PC-3 (cell line): Measurements from ENCODE around the gene TAS2R46. TPM values are rescaled to one million over a fixed set of nuclear protein-coding genes. Genes with fewer than 3 reads are reported as not detected.
"Not testable (repeated sequence)": the region's sequence is repeated elsewhere in the genome, so short reads cannot be mapped to it uniquely, and the experiment has no call there.

Experiments used
- ATAC-seq: fragments of 200-7000 bp; cut with Tn5 transposase; 2 replicates; pipeline ENCODE4 v1.9.1; 2020; ENCODE audit warnings: mild to moderate bottlenecking, moderate library complexity
- BruUV-seq: library from RNA; stranded (reverse); fragments of 400-500 nt; replicated peaks from 2 replicates; lab custom pipeline; 2021; lab: Mats Ljungman, UMichigan
- CTCF ChIA-PET: fragments of 300-600 bp; sonication (Branson Sonifier 250); formaldehyde crosslinking; loops from one replicate; lab custom pipeline; 2022; ENCODE audit warnings: antibody characterized with exemption; lab: Charles Lee
- POLR2A ChIA-PET: fragments of 300-600 bp; sonication (Branson Sonifier 250); formaldehyde crosslinking; loops from one replicate; lab custom pipeline; 2022; ENCODE audit warnings: antibody characterized with exemption; ENCODE audit not compliant: unreplicated experiment; lab: Charles Lee
- DNase-seq: peaks from one replicate; pipeline ENCODE4 v3.0.0-alpha.2; 2015
- H2AFZ ChIP-seq: fragments of 300-600 bp; sonication (generic); 2 replicates; pipeline ENCODE4 v1.6.0; 2016; ENCODE audit warnings: antibody characterized with exemption, low read length
- H3F3A ChIP-seq: fragments of 300-600 bp; sonication (generic); one replicate; pipeline ENCODE4 v1.6.0; 2017; ENCODE audit warnings: antibody characterized with exemption, low read length, control low read depth, mild to moderate bottlenecking; ENCODE audit not compliant: unreplicated experiment
- H3K27ac ChIP-seq: fragments of 300-600 bp; sonication (generic); 2 replicates; pipeline ENCODE4 v1.5.1; 2016; ENCODE audit warnings: mild to moderate bottlenecking, low read length
- H3K27me3 ChIP-seq: fragments of 300-600 bp; sonication (generic); 2 replicates; pipeline ENCODE4 v1.6.1; 2016; ENCODE audit warnings: low read length, mixed read lengths
- H3K36me3 ChIP-seq: fragments of 300-600 bp; sonication (generic); 2 replicates; pipeline ENCODE4 v1.6.1; 2016; ENCODE audit warnings: low read depth, mixed run types, low read length, mixed read lengths
- H3K4me1 ChIP-seq: fragments of 300-600 bp; sonication (generic); 2 replicates; pipeline ENCODE4 v1.5.1; 2016; ENCODE audit warnings: low read length; ENCODE audit not compliant: insufficient read depth
- H3K4me2 ChIP-seq: fragments of 300-600 bp; sonication (generic); 2 replicates; pipeline ENCODE4 v1.6.0; 2016; ENCODE audit warnings: low read length
- H3K4me3 ChIP-seq: fragments of 300-600 bp; sonication (generic); 2 replicates; pipeline ENCODE4 v1.5.1; 2016; ENCODE audit warnings: mild to moderate bottlenecking, low read length, mixed read lengths
- H3K79me2 ChIP-seq: fragments of 300-600 bp; sonication (generic); 2 replicates; pipeline ENCODE4 v1.6.1; 2017; ENCODE audit warnings: low read length, mixed read lengths
- H3K9ac ChIP-seq: fragments of 300-600 bp; sonication (generic); 2 replicates; pipeline ENCODE4 v1.6.0; 2016; ENCODE audit warnings: mild to moderate bottlenecking, low read length
- H3K9me2 ChIP-seq: fragments of 300-600 bp; sonication (generic); replicated peaks from 2 replicates; pipeline ENCODE4 v1.6.1; 2016; ENCODE audit warnings: mixed run types, low read length, mixed read lengths
- H3K9me3 ChIP-seq: fragments of 300-600 bp; sonication (generic); 2 replicates; pipeline ENCODE4 v1.6.1; 2016; ENCODE audit warnings: low read length, mixed read lengths
- H4K20me1 ChIP-seq: fragments of 300-600 bp; sonication (generic); 2 replicates; pipeline ENCODE4 v1.6.1; 2016; ENCODE audit warnings: low read length, mixed read lengths
- CTCF ChIP-seq: fragments of 300-600 bp; sonication (generic); conservative IDR thresholded peaks from 2 replicates; pipeline ENCODE4 v1.5.1; 2017; ENCODE audit warnings: antibody characterized with exemption, low read depth, mild to moderate bottlenecking, low read length
- EZH2 ChIP-seq: fragments of 300-600 bp; sonication (generic); IDR thresholded peaks from one replicate; pipeline ENCODE4 v1.6.1; 2017; ENCODE audit warnings: antibody characterized with exemption, mild to moderate bottlenecking, low read length; ENCODE audit not compliant: unreplicated experiment
- EZH2phosphoT487 ChIP-seq: fragments of 300-600 bp; sonication (generic); IDR thresholded peaks from 2 replicates; pipeline ENCODE4 v1.6.1; 2018; ENCODE audit warnings: mild to moderate bottlenecking, antibody characterized with exemption, low read length, borderline replicate concordance
- intact Hi-C: fragments of 100-400 bp; cut with micrococcal nuclease; formaldehyde crosslinking; loops from 2 replicates; pipeline ENCODE4 v1.9.0; 2023
- total RNA-seq: library from RNA; depleted of rRNA; stranded (reverse); fragments of >200 nt; gene quantifications from 2 replicates; pipeline ENCODE4 v1.2.3, GENCODE V29; 2014

Gene TAS2R46
- total RNA-seq, 1 experiment from 2014 or later: 0.36 TPM

- no peak overlapping the region for H2AFZ ChIP-seq
- no peaks in the 10 kb centered on the region for H3K79me2 ChIP-seq
- no peaks in the 10 kb centered on the region for H3F3A ChIP-seq
- H3K9me2 ChIP-seq: no peaks in the 10 kb centered on the region
- intact Hi-C loops: no loop called here
- H3K9me3 ChIP-seq: no peaks in the 10 kb centered on the region
- ChIA-PET POLR2A (no interaction called here), CTCF (interaction anchor here (0.5 kb wide), 1 partner anchor 1030 kb away, joined by 6 read pairs; no protein-coding TSS in a partner anchor)
- H3K4me2 ChIP-seq: no peak overlapping the region
- no peaks in the 10 kb centered on the region for H3K4me1 ChIP-seq
- H3K27ac ChIP-seq: no peak overlapping the region
- ATAC-seq: no peak
- DNase-seq: no peak
- no peaks in the 10 kb centered on the region for H4K20me1 ChIP-seq
- no peak overlapping the region for H3K9ac ChIP-seq
- TF ChIP-seq EZH2 (no peak), CTCF (no peak), EZH2phosphoT487 (no peak)
- H3K4me3 ChIP-seq: no peak overlapping the region
- H3K36me3 ChIP-seq: no peaks in the 10 kb centered on the region
- no peaks in the 10 kb centered on the region for H3K27me3 ChIP-seq
- BruUV-seq: no TSS peak
Measured at GRCh38 chr12:11040162-11040561, 21.9 kb downstream of the TAS2R46 start.

GRCh38 chr12:11039171-11039570 is 22.9 kb downstream of the TAS2R46 start:
- H3K27ac ChIP-seq: no peak overlapping the region
- no peak overlapping the region for H3K9ac ChIP-seq
- H3K27me3 ChIP-seq: no peaks in the 10 kb centered on the region
- no peak overlapping the region for H2AFZ ChIP-seq
- H3K36me3 ChIP-seq: no peaks in the 10 kb centered on the region
- no peaks in the 10 kb centered on the region for H3K4me1 ChIP-seq
- no peak overlapping the region for H3K4me2 ChIP-seq
- H4K20me1 ChIP-seq: no peaks in the 10 kb centered on the region
- DNase-seq (no peak), ATAC-seq (no peak)
- no peaks in the 10 kb centered on the region for H3K9me3 ChIP-seq
- intact Hi-C loops: no loop called here
- no TSS peak for BruUV-seq
- TF ChIP-seq EZH2phosphoT487: no peak
- TF ChIP-seq EZH2: no peak
- TF ChIP-seq CTCF: no peak
- no peaks in the 10 kb centered on the region for H3K9me2 ChIP-seq
- H3K4me3 ChIP-seq: no peak overlapping the region
- POLR2A ChIA-PET: no interaction called here
- H3F3A ChIP-seq: no peaks in the 10 kb centered on the region
- CTCF ChIA-PET: no interaction called here
- no peaks in the 10 kb centered on the region for H3K79me2 ChIP-seq

- intact Hi-C loops, ATAC-seq, H3K9me2 ChIP-seq, H3F3A ChIP-seq, H3K4me3 ChIP-seq, POLR2A ChIA-PET, H3K36me3 ChIP-seq, H3K27ac ChIP-seq, H3K4me1 ChIP-seq, DNase-seq, BruUV-seq, H3K4me2 ChIP-seq, CTCF ChIA-PET, H4K20me1 ChIP-seq, H3K9ac ChIP-seq, H3K79me2 ChIP-seq, H2AFZ ChIP-seq, H3K9me3 ChIP-seq, H3K27me3 ChIP-seq: not testable (repeated sequence)
Measured at GRCh38 chr12:11033959-11034358, 28.1 kb downstream of the TAS2R46 start.
